ENCODE data around the gene BTG2.

Gene BTG2

GRCh38 chr1:203276916-203277545 is 28.3 kb upstream of the BTG2 start:
- no peak for DNase-seq

GRCh38 chr1:203278082-203278884 is 27.0 kb upstream of the BTG2 start:
- no peak for DNase-seq

- DNase-seq, result no peak
Observed at GRCh38 chr1:203278885-203279406, 26.4 kb upstream of the BTG2 start.

GRCh38 chr1:203280061-203280460 is 25.3 kb upstream of the BTG2 start:
- DNase-seq, result no peak

- no peak for DNase-seq
Observed at GRCh38 chr1:203281033-203281432, 24.3 kb upstream of the BTG2 start.

- DNase-seq, result no peak
Observed at GRCh38 chr1:203281851-203282661, 23.3 kb upstream of the BTG2 start.

- no peak for DNase-seq
Observed at GRCh38 chr1:203282720-203283542, 22.4 kb upstream of the BTG2 start.

- DNase-seq, result no peak
Observed at GRCh38 chr1:203283597-203283996, 21.7 kb upstream of the BTG2 start.

- peak; percentile 41 for DNase-seq
Observed at GRCh38 chr1:203284411-203285123, 20.8 kb upstream of the BTG2 start.

- DNase-seq, result no peak
Observed at GRCh38 chr1:203286161-203286984, 18.9 kb upstream of the BTG2 start.

- DNase-seq, result peak; percentile 59
Observed at GRCh38 chr1:203287109-203287893, 18.0 kb upstream of the BTG2 start.

GRCh38 chr1:203287898-203288297 is 17.4 kb upstream of the BTG2 start:
- no peak for DNase-seq

GRCh38 chr1:203288400-203288799 is 16.9 kb upstream of the BTG2 start:
- no peak for DNase-seq

GRCh38 chr1:203289281-203289981 is 15.9 kb upstream of the BTG2 start:
- DNase-seq, result no peak

- DNase-seq, result no peak
Observed at GRCh38 chr1:203289982-203290260, 15.4 kb upstream of the BTG2 start.

GRCh38 chr1:203290261-203291089 is 14.8 kb upstream of the BTG2 start:
- DNase-seq, result peak; percentile 92

- peak; percentile 74 for DNase-seq
Observed at GRCh38 chr1:203291201-203292096, 13.9 kb upstream of the BTG2 start.

- no peak for DNase-seq
Observed at GRCh38 chr1:203295796-203296195, 9.5 kb upstream of the BTG2 start.

Data from NCI-H2029 (cell line).